ENCODE measurements around the gene CCDC157.

DNA sequence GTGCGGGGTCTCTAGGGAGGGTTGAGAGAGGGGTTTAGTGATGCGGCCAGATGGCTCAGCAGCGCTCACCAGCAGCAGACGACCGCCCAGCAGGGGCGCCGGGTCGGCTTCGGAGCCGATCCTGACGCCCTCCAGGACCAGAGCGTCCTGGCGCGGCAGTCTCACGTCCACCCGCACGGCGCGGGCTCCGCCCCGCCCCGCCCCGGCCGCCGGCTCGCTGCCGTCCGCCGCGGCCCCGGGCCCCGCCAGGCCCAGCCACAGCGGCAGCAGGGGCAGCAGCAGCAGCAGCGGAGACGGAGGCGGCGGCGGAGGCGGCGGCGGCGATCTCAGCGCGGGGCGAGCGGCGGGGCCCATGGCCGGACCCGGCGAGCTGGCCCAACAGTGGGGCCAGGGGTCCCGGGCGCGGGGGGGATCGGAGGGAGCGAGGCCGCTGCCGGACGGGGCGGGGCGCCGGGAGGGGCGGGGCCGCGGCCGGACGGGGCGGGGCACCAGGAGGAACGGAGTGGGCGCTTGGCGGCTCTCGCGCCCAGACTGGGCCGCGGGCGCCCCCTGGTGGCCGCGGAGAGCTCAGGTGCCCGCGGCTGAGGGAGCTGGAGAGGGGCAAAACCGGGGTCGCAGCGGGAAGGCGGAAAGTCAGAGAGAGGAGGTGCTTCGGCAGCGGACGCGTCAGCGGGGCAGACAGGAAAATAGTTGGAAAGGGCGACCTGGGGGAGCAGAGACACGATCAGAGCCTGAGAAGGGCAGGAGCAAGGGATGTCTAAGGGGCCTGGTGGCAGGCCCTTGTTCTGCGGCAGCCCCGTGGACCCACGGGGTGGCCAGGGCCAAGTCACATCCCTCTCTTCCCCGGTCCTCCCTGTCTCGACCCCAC, 30.4 kb downstream of the CCDC157 start, which contains the start of gene RNF215:
- TF ChIP-seq CTCF (IDR thresholded peaks at IDR 0.05), result peak; percentile 98
- no peak for TF ChIP-seq ZFX (IDR thresholded peaks at IDR 0.05; ENCODE audit: borderline replicate concordance)
